H1 (cell line): ENCODE results near the gene GABRB2. TPM values are rescaled to one million over a fixed set of nuclear protein-coding genes. Genes with fewer than 3 reads are reported as not detected.

Source experiments
- CHD2 ChIP-seq: IDR thresholded peaks from 2 replicates; pipeline ENCODE4 v1.6.1; 2012; ENCODE audit warnings: low read length, improper control_type of control experiment
- EZH2 ChIP-seq: fragments of 200-600 bp; sonication (generic); IDR thresholded peaks from 2 replicates; pipeline ENCODE4 v1.7.1; 2012; ENCODE audit warnings: low read depth, mild to moderate bottlenecking, moderate library complexity, low read length, inconsistent platforms; ENCODE audit not compliant: severe bottlenecking
- NANOG ChIP-seq: IDR thresholded peaks from 2 replicates; pipeline ENCODE4 v1.6.1; 2011; ENCODE audit warnings: low read length, low read depth, mild to moderate bottlenecking, inconsistent platforms; ENCODE audit not compliant: insufficient read depth, poor library complexity, severe bottlenecking
- POLR2AphosphoS5 ChIP-seq: IDR thresholded peaks from 2 replicates; pipeline ENCODE4 v1.6.1; 2011; ENCODE audit warnings: low read depth, low read length
- TCF12 ChIP-seq: IDR thresholded peaks from 2 replicates; pipeline ENCODE4 v1.6.1; 2011; ENCODE audit warnings: low read depth, mild to moderate bottlenecking, low read length
- TEAD4 ChIP-seq: IDR thresholded peaks from 2 replicates; pipeline ENCODE4 v1.6.1; 2012; ENCODE audit warnings: low read depth, low read length, inconsistent platforms, mixed read lengths
- polyA plus RNA-seq, 7 experiments: library from polyadenylated mRNA; depleted of rRNA in 3 of 7; stranded (reverse) in 5 of 7; unstranded in 2 of 7; fragments of >200 nt in 5 of 7; fragments of 200-250 nt in 2 of 7; gene quantifications; 1 replicate in 5 of 7; 2 replicates in 1 of 7; 4 replicates in 1 of 7; pipeline versions ENCODE4 v1.2.1 to v1.2.3, GENCODE V29; 2011 to 2013; ENCODE audit warnings: missing spikeins in 2 of 7, mixed read lengths in 2 of 7
- total RNA-seq: library from RNA; stranded (reverse); fragmentation: NEBNext Ultra II Directional; extraction: Animal tissue kit (Norgen Biotek cat#: 25700); gene quantifications from 2 replicates; pipeline ENCODE4 v1.2.1, GENCODE V29; 2021
- TF ChIP-seq, protein P1 (sequence below): fragments of 300-600 bp; sonication (generic); IDR thresholded peaks from 2 replicates; pipeline ENCODE4 v1.7.1; 2012; ENCODE audit warnings: low read length, moderate library complexity, mild to moderate bottlenecking, inconsistent platforms; ENCODE audit not compliant: insufficient replicate concordance

GABRB2 gene
- total and polyA plus RNA-seq, 2 of the 8 experiments (the other 6 are each of a cell fraction or from before 2014, with no cell fraction given), result 0.54 to 1.9 TPM

DNA sequence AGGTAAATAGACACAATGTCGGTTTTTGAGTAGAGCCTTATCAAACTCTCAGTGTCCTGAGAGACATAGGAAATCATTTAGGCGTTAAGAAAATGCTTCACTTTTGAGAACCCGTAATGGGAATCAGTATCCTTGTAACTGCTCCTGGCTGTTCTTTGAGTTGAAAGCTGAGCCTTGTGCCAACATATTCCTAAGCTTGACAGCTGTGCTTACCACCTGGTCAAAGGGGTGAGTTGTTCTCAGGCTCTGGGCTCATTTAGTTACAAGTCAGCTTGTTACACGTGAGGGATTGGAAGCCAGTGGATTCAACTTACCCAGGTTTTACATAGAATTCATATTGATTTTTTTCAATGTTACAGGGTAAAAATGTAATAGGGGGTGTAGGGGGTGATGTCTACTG, 145.9 kb downstream of the GABRB2 start (continued):
- TF ChIP-seq, protein P1, sequence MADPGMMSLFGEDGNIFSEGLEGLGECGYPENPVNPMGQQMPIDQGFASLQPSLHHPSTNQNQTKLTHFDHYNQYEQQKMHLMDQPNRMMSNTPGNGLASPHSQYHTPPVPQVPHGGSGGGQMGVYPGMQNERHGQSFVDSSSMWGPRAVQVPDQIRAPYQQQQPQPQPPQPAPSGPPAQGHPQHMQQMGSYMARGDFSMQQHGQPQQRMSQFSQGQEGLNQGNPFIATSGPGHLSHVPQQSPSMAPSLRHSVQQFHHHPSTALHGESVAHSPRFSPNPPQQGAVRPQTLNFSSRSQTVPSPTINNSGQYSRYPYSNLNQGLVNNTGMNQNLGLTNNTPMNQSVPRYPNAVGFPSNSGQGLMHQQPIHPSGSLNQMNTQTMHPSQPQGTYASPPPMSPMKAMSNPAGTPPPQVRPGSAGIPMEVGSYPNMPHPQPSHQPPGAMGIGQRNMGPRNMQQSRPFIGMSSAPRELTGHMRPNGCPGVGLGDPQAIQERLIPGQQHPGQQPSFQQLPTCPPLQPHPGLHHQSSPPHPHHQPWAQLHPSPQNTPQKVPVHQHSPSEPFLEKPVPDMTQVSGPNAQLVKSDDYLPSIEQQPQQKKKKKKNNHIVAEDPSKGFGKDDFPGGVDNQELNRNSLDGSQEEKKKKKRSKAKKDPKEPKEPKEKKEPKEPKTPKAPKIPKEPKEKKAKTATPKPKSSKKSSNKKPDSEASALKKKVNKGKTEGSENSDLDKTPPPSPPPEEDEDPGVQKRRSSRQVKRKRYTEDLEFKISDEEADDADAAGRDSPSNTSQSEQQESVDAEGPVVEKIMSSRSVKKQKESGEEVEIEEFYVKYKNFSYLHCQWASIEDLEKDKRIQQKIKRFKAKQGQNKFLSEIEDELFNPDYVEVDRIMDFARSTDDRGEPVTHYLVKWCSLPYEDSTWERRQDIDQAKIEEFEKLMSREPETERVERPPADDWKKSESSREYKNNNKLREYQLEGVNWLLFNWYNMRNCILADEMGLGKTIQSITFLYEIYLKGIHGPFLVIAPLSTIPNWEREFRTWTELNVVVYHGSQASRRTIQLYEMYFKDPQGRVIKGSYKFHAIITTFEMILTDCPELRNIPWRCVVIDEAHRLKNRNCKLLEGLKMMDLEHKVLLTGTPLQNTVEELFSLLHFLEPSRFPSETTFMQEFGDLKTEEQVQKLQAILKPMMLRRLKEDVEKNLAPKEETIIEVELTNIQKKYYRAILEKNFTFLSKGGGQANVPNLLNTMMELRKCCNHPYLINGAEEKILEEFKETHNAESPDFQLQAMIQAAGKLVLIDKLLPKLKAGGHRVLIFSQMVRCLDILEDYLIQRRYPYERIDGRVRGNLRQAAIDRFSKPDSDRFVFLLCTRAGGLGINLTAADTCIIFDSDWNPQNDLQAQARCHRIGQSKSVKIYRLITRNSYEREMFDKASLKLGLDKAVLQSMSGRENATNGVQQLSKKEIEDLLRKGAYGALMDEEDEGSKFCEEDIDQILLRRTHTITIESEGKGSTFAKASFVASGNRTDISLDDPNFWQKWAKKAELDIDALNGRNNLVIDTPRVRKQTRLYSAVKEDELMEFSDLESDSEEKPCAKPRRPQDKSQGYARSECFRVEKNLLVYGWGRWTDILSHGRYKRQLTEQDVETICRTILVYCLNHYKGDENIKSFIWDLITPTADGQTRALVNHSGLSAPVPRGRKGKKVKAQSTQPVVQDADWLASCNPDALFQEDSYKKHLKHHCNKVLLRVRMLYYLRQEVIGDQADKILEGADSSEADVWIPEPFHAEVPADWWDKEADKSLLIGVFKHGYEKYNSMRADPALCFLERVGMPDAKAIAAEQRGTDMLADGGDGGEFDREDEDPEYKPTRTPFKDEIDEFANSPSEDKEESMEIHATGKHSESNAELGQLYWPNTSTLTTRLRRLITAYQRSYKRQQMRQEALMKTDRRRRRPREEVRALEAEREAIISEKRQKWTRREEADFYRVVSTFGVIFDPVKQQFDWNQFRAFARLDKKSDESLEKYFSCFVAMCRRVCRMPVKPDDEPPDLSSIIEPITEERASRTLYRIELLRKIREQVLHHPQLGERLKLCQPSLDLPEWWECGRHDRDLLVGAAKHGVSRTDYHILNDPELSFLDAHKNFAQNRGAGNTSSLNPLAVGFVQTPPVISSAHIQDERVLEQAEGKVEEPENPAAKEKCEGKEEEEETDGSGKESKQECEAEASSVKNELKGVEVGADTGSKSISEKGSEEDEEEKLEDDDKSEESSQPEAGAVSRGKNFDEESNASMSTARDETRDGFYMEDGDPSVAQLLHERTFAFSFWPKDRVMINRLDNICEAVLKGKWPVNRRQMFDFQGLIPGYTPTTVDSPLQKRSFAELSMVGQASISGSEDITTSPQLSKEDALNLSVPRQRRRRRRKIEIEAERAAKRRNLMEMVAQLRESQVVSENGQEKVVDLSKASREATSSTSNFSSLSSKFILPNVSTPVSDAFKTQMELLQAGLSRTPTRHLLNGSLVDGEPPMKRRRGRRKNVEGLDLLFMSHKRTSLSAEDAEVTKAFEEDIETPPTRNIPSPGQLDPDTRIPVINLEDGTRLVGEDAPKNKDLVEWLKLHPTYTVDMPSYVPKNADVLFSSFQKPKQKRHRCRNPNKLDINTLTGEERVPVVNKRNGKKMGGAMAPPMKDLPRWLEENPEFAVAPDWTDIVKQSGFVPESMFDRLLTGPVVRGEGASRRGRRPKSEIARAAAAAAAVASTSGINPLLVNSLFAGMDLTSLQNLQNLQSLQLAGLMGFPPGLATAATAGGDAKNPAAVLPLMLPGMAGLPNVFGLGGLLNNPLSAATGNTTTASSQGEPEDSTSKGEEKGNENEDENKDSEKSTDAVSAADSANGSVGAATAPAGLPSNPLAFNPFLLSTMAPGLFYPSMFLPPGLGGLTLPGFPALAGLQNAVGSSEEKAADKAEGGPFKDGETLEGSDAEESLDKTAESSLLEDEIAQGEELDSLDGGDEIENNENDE, result no peak
- TF ChIP-seq TEAD4 (no peak), POLR2AphosphoS5 (no peak), CHD2 (no peak), TCF12 (no peak), EZH2 (no peak), NANOG (no peak)
